ENCODE measurements around the gene FAM221B. TPM values are rescaled to one million over a fixed set of nuclear protein-coding genes. Genes with fewer than 3 reads are reported as not detected.

FAM221B gene
- total and polyA plus RNA-seq, 2 experiments from 2014 or later: 0.47 TPM; not detected in 1

GRCh38 chr9:35791297-35791921, 37.1 kb downstream of the FAM221B start, which contains the start of gene NPR2:
Gene NPR2, plus strand, starts transcription at chr9:35791591. Its CDS starts 818 bp downstream, at chr9:35792409.
- Histone ChIP-seq H3K4me3 (peak within 1 kb of the TSS; percentile 64), H3K4me1 (ENCODE audit: insufficient read depth) (peaks cover 10% of the 10 kb centered on the region), H3K4me2 (peak within 1 kb of the TSS; percentile 91), H3K79me2 (replicated peaks; ENCODE audit: insufficient read depth) (no peaks in the 10 kb centered on the region), H3F3A (replicated peaks; ENCODE audit: low read depth) (no peaks in the 10 kb centered on the region), H2AFZ (peak within 1 kb of the TSS; percentile 92), H4K20me1 (replicated peaks; ENCODE audit: insufficient read depth) (no peaks in the 10 kb centered on the region; the same call in 1 of the 2 replicates), H3K27ac (ENCODE audit: low read depth) (no peak within 1 kb of the TSS), H3K27me3 (ENCODE audit: insufficient read depth) (peaks cover 7% of the 10 kb centered on the region; the same call in 1 of the 2 replicates), H3K36me3 (ENCODE audit: insufficient read depth) (0 out of 2 replicates have a peak, but pooled peaks cover 3% of the 10 kb centered on the region), H3K9me2 (ENCODE audit: insufficient read depth) (no peaks in the 10 kb centered on the region)
- no peaks in the 10 kb centered on the region; the same call in 2 of the 3 replicates for H3K9me3 Mint-ChIP-seq
- peaks cover 14% of the 10 kb centered on the region for H3K27me3 Mint-ChIP-seq (ENCODE audit: insufficient read depth, low read depth, poor library complexity)
- ATAC-seq: peak; percentile 62
- H3K4me1 Mint-ChIP-seq: peaks cover 21% of the 10 kb centered on the region
- TF ChIP-seq ETS1 (IDR thresholded peaks at IDR 0.05) (no peak), CTCF (conservative IDR thresholded peaks at IDR 0.05; ENCODE audit: low read depth in 2 of 2) (no peak), EZH2 (IDR thresholded peaks at IDR 0.05; ENCODE audit: low read depth, unreplicated experiment) (no peak), ZNF462 (CRISPR knock-in tag; IDR thresholded peaks at IDR 0.05) (no peak), CREB1 (CRISPR knock-in tag; IDR thresholded peaks at IDR 0.05; ENCODE audit: low read depth) (no peak), ZNF114 (CRISPR knock-in tag; IDR thresholded peaks at IDR 0.05) (no peak), REST (IDR thresholded peaks at IDR 0.05; ENCODE audit: unreplicated experiment) (no peak), POLR2AphosphoS5 (IDR thresholded peaks at IDR 0.05; ENCODE audit: low read depth) (no peak), JUNB (IDR thresholded peaks at IDR 0.05; ENCODE audit: unreplicated experiment) (no peak), STAT1 (IDR thresholded peaks at IDR 0.05; ENCODE audit: unreplicated experiment) (no peak), EZH2phosphoT487 (IDR thresholded peaks at IDR 0.05; ENCODE audit: unreplicated experiment) (no peak), ZNF331 (CRISPR knock-in tag; IDR thresholded peaks at IDR 0.05; ENCODE audit: low read depth) (no peak), NANOG (IDR thresholded peaks at IDR 0.05; ENCODE audit: borderline replicate concordance) (no peak)
- peaks cover 10% of the 10 kb centered on the region for H3K36me3 Mint-ChIP-seq (ENCODE audit: low read depth)
- DNase-seq (ENCODE audit: low spot score): peak; percentile 58
- H3K27ac Mint-ChIP-seq: no peak within 1 kb of the TSS
- peak within 1 kb of the TSS; percentile 80 for H3K4me3 Mint-ChIP-seq

Measured in GM23338 (cell line).